Measurements from ENCODE around the gene ZBTB16.

- TF ChIP-seq FOXP1 (IDR thresholded peaks at IDR 0.05) (no peak), FOXP1 (CRISPR knock-in tag; IDR thresholded peaks at IDR 0.05) (no peak), CTCF (CRISPR knock-in tag; IDR thresholded peaks at IDR 0.05) (no peak), EHMT2 (IDR thresholded peaks at IDR 0.05; ENCODE audit: borderline replicate concordance, low read depth, low read length) (no peak), PATZ1 (CRISPR knock-in tag; IDR thresholded peaks at IDR 0.05) (no peak), KAT2B (IDR thresholded peaks at IDR 0.05; ENCODE audit: borderline replicate concordance, low read depth, low read length) (no peak), GZF1 (CRISPR knock-in tag; IDR thresholded peaks at IDR 0.05) (no peak), MBD4 (IDR thresholded peaks at IDR 0.05; ENCODE audit: borderline replicate concordance, low read length) (no peak), POLR2AphosphoS5 (IDR thresholded peaks at IDR 0.05; ENCODE audit: low read depth, low read length) (no peak), ZNF607 (CRISPR knock-in tag; IDR thresholded peaks at IDR 0.05; ENCODE audit: borderline replicate concordance) (no peak), ZNF34 (CRISPR knock-in tag; IDR thresholded peaks at IDR 0.05; ENCODE audit: borderline replicate concordance) (no peak), NFKBIZ (CRISPR knock-in tag; IDR thresholded peaks at IDR 0.05) (no peak), SRSF4 (IDR thresholded peaks at IDR 0.05; ENCODE audit: low read depth, low read length, poor library complexity, severe bottlenecking) (no peak), SP1 (IDR thresholded peaks at IDR 0.05) (no peak), SP1 (CRISPR knock-in tag; IDR thresholded peaks at IDR 0.05) (no peak)
Observed at GRCh38 chr11:114087025-114087424, 27.5 kb downstream of the ZBTB16 start.

Measured in HepG2 (cell line).